Ammon's horn (tissue), 1 donor: ENCODE measurements around the gene ZNF746.
"Not testable (repeated sequence)": the region's sequence is repeated elsewhere in the genome, so short reads cannot be mapped to it uniquely, and the experiment has no call there.

ENCODE experiments used
- DNase-seq: peaks from one replicate; pipeline ENCODE4 v3.0.0-alpha.2; 2016; ENCODE audit warnings: low spot score

The ZNF746 gene

DNA sequence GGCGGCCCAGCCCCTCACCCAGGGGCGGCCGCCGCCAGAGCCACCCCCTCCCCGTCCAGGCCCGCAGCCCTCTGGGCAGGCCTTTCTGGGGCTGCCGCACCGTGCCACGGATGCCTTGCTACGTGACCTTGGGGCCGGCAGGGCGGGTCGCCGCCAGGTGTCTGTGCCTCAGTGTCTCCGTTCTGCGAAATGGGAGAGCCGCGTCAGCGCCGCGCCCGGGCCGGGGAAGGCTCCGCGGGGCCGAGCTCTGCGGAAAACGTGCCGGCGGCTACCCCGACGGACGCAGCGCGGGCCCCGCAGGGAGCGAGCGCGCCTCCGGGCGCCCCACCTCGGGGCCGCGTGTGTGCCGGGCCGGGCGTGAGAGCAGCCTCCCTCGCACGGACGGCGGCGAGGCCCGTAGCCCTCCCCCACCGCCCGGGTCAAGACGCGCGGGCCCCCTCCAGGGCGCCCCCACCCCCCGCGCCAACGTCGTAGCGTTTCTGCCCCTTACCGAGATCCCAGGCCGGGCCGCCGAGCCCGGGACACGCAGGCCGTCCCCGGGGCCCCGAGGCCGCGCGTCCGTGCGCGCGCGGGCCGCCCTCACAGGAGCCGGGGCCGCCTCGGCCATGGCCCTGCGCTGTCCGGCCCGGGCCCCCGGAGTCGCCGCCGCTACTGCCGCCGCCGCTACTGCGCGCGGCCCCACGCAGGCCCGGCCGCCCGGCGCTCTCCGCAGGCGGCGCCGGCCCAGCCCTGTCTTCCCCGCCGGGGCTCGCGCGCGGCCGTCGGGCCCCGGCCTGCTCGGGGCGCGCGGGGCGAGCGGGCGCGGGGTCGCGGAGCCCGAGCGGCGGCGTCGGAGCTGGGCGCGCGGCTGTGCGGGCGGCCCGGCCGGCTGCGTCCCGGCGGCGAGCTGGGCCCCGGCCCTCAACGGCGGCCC, 37.8 kb downstream of the ZNF746 start:
- DNase-seq, result no peak

GRCh38 chr7:149459201-149459539, 38.4 kb downstream of the ZNF746 start:
- no peak for DNase-seq

DNA sequence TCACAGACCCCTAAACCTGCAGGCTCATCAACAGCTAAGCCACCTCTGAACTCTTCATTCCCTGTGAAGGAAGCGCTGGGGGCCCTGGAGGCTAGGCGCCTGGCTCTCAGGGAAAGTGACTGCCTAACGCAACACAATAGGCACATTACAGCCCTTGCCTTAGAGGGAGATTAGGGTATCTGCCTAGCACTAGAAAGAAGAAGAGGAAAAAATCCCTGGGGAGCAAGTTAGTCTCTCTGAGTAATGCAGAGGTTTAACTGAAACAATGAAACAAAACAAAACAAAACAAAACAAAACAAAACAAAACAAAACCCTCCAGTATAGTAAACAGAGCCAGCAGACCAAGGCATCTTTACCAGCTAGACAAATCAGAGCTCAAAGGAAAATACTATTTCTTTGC, 39.4 kb downstream of the ZNF746 start:
- DNase-seq, result no peak

DNA sequence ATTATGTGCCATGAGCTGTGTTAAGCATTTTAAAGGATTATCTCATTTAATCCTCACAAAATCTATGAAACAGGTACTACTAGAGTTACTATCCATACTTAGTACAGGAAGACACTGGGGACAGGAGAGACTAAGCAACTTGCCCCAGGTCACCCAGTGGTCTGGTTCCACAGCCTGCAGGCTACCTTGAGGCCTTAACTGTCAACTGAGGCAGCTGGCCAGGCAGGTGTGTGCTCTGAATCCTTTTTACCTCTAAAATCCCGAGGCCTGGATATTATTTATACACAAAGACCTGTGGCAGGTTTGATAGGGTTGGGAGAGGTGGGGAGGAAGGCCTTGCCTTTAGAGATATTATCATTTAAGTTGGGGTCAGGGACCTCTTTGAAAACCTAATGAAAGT, 39.8 kb downstream of the ZNF746 start:
- no peak for DNase-seq

DNA sequence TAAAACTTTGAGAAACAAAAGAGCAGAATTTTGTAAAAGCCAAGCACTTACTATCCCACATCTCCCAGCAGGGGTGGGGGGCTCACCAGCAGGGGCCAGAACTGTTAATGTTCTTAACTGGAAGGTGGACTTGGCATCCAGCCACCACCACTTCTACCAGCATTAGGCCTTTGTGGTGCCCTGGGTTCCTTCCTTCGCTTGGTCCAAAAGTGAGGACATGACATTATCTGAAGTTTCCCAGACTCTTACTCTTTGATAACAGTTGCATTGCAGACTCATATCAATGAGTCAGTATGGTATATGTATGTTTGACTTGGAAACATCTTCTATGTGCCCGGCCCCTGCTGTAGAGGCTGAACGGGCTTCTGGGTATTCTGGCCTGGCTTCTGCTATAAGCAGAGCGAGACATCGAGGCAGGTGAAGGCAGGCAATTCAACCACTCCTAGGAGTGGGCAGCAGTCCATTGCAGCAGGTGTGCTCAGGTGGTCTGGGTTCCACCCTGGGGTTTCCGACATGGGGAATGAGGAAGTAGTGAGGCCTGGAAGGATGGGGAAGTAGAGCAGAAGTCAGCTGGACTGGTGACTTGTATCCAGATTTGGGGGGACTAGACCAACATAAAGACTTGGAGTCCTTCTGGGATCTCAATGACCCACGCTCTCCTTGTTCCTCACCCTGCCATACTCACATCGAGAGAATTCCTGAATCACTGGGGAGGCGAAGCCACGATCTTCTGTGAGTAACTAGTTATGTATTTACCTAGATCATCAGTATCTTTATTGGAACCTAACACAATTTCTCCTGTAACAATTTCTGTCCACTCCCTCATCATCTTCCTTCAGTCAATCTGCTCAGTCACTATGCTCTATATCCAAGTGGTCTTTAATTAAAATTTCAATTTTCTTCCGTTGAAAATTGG, 40.8 kb downstream of the ZNF746 start:
- DNase-seq, result no peak

GRCh38 chr7:149455175-149455950, 42.2 kb downstream of the ZNF746 start:
- DNase-seq, result no peak

- DNase-seq, result no peak
These were observed 42.9 kb downstream of the ZNF746 start for GRCh38 chr7:149454750-149455149.

- DNase-seq, result no peak
These were observed 43.6 kb downstream of the ZNF746 start for GRCh38 chr7:149454006-149454405.

GRCh38 chr7:149450821-149451220, 46.8 kb downstream of the ZNF746 start:
- DNase-seq, result no peak

- DNase-seq, result no peak
These were observed 47.7 kb downstream of the ZNF746 start for GRCh38 chr7:149449897-149450296.

DNA sequence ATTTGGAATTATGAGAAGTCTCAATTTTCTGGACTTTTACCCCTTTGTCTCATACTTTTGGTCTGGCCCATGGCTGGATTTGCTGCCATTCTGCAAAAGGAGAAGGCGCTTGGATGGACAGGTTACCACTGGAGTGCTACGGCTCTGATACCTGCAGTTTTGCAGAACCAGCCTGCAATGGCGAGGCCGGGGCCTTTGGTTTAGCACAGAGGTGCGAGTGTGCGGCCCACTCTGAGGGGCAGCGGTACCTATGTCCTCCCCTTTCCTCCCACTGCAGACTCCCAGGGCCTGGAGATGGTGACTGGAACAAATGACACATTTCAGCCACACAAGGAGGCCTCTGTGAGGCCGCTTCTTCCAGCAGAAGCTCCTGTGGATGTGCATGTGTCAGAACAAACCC, 48.6 kb downstream of the ZNF746 start:
- DNase-seq, result no peak

DNA sequence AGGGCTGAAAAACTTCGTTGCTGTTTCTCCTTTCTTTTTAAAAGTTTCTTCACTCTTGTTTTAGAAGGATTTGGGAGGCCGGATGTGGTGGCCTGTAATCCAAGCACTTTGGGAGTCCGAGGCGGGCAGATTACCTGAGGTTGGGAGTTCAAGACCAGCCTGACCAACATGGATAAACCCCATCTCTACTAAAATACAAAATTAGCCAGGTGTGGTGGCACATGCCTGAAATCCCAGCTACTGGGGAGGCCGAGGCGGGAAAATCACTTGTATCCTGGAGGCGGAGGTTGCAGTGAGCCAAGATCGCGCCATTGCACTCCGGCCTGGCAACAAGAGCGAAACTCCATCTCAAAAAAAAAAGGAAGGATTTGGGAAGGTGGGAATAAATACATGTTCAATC, 51.6 kb downstream of the ZNF746 start:
- not testable (repeated sequence) for DNase-seq

- no peak for DNase-seq
These were observed 53.3 kb downstream of the ZNF746 start for GRCh38 chr7:149444287-149444686.

DNA sequence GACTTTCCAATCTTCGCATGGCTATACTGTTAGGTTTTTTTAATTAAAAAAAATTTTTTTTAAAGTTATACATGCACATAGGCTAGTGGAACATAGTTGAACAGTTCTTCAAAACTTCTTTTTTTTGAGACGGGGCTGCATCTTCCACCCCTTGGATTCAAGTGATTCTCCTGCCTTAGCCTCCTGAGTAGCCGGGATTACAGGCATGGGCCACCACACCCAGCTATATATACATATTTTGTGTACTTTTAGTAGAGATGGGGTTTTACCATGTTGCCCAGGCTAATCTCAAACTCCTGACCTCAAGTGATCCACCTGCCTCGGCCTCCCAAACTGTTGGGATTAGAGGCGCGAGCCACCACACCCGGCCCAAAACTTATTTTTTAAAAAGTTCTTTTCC, 54.1 kb downstream of the ZNF746 start:
- DNase-seq, result no peak

- DNase-seq, result no peak
These were observed 54.7 kb downstream of the ZNF746 start for GRCh38 chr7:149442924-149443323.

DNA sequence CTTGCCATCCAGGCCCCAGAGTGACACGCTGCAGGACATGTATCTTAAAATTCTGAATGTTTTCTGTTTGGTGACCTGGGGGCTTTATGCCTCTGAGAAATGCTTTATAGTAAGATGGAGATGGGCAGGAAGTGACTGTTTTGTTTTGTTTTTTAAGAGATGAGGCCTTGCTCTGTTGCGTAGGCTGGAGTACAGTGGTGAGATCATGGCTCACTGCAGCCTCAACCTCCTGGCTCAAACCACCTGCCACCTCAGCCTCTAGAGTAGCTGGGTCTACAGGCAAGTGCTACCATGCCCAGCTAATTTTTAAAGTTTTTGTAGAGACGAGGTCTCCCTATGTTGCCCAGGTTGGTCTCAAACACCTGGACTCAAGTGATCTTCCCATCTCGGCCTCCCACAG, 57.4 kb downstream of the ZNF746 start:
- DNase-seq, result no peak

DNA sequence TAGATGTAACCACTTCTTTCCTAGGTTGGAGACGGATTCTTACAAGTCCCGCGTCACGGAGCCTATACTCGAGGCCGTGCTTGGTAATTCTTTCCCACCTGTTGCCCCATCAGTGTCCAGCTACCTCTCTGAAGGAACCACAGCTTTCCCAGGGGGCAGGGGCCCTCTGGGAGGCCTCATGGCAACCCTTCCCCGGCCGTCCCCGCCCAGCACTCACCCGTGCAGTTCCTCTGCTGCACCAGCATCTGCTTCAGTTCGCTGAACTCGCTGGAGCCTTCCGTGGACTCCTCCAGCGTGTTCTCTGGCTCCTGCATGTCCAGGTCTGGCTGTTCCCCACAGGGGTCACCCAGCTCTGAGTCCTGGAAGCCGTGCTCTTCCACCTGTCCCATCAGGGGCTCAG, 61.3 kb downstream of the ZNF746 start:
- no peak for DNase-seq

GRCh38 chr7:149433124-149433523, 64.5 kb downstream of the ZNF746 start:
- no peak for DNase-seq

DNA sequence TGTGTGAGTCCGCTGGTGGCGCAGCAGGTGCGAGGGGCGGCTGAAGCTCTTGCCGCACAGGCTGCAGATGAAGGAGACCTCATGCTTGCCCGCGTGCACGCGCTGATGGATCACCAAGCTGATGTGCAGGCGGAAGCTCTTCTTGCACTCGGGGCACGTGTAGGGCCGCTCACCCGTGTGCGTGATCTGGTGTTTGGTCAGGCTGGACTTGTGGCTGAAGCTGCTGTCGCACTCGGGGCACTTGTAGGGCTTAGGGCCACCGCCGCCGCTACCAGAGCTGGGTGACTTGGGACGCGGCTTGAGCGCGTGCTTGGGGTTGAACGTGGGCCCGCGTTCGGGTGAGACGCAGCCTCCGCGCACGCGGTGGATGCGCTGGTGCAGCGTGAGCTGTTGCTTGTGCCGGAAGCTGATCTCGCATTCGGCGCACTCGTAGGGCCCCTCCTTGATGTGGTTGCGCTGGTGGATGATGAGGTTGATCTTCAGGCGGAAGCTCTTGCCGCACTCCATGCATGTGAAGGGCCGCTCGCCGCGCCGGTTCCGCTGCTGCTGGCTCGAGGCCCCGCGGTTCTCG, 65.4 kb downstream of the ZNF746 start:
- DNase-seq, result no peak

GRCh38 chr7:149431486-149432120, 66.0 kb downstream of the ZNF746 start:
- no peak for DNase-seq

- DNase-seq, result no peak
These were observed 67.4 kb downstream of the ZNF746 start for GRCh38 chr7:149430192-149430591.
